Measurements from ENCODE around the gene PAK1IP1. TPM values are rescaled to one million over a fixed set of nuclear protein-coding genes. Genes with fewer than 3 reads are reported as not detected.

PAK1IP1 gene
- total and polyA plus RNA-seq, 2 experiments from 2014 or later, result 22.8 to 28.1 TPM

DNA sequence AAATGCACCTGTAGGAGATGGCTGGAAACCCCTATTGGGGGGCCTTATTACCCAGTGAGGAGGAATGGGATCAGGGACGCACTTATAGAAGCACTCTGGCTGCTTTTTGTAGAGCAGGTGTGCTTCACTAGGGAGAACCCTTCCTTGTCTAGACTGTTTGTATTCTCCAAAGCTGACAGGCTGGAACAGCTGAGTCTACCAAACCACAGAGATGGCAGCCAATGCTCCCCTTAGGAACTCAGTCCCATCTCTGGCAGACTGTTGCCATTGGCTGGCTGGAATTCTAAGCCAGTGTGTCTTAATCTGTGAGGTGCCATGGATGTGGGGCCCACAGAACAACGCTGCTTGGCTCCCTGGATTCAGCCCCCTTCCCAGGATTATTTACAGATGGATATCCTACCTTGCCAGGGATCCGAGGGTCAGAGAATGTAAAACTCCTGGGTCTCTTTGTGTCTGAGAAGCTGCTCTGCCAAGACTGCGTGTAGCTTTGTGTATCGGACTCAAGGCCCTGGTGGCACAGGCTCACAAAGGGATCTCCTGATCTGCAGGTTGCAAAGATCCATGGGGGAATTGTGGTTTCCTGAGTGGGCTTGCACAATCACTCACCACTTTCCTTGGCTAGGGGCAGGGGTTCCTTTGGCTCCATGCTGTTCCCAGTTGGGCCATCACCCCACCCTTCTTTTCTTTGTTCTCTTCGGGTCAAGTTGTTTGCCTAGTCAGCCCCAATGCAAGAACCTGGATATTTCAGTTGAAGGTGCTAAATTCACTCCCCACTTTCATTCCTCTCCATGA lies 26.4 kb upstream of the PAK1IP1 start:
- Histone ChIP-seq H3K4me2 (ENCODE audit: unreplicated experiment) (no peak overlapping the region), H2AFZ (no peak overlapping the region), H3K27ac (no peak overlapping the region), H4K20me1 (ENCODE audit: insufficient read depth) (no peaks in the 10 kb centered on the region), H3K9me2 (ENCODE audit: insufficient read depth) (no peaks in the 10 kb centered on the region), H3F3A (ENCODE audit: insufficient read depth) (no peaks in the 10 kb centered on the region), H3K36me3 (ENCODE audit: low read depth) (no peaks in the 10 kb centered on the region), H3K9ac (no peak overlapping the region), H3K9me3 (ENCODE audit: low read depth) (no peaks in the 10 kb centered on the region), H3K79me2 (ENCODE audit: insufficient read depth) (no peaks in the 10 kb centered on the region), H3K4me1 (ENCODE audit: insufficient read depth) (no peaks in the 10 kb centered on the region), H3K4me3 (no peak overlapping the region), H3K27me3 (replicated peaks; ENCODE audit: insufficient read depth) (no peaks in the 10 kb centered on the region)
- TF ChIP-seq EZH2 (IDR thresholded peaks at IDR 0.05; ENCODE audit: insufficient read depth, poor library complexity, severe bottlenecking) (no peak), EZH2phosphoT487 (IDR thresholded peaks at IDR 0.05; ENCODE audit: insufficient read depth, low read depth) (no peak)
- 21 to 28% methylated on average over 6 of the region's 6 CpGs for WGBS, 2 experiments (ENCODE audit: low coverage in 1 of 2, low lambda C conversion rate in 2 of 2, missing lambda C conversion rate in 2 of 2)
- in situ Hi-C loops (cut with MboI), result no loop called here
- no peak for DNase-seq

DNA sequence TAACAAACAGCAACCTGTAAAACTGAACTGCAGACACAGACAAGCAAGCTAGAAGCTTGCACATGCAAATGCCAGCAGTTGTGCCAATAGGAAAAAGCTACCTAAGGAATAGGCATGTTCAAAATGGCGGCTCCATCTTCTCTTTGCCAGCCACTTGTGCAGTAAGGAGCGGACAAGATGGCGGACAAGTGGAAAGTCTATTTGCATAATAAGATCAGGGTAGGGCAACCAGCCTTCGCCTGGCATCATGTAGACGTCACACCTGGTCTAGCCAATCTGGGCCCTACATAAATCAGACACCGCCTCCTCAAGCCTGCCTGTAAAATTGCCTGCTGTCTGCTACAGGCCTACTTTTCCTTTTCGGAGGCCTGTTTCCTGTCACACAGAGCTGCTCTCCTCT lies 18.4 kb upstream of the PAK1IP1 start:
- no peak for DNase-seq
- Histone ChIP-seq H3F3A (ENCODE audit: insufficient read depth) (no peaks in the 10 kb centered on the region), H3K36me3 (ENCODE audit: low read depth) (no peaks in the 10 kb centered on the region), H3K9ac (no peak overlapping the region), H3K27ac (no peak overlapping the region), H3K4me2 (ENCODE audit: unreplicated experiment) (no peak overlapping the region), H3K4me3 (no peak overlapping the region), H3K9me2 (ENCODE audit: insufficient read depth) (no peaks in the 10 kb centered on the region), H3K79me2 (ENCODE audit: insufficient read depth) (no peaks in the 10 kb centered on the region), H3K9me3 (ENCODE audit: low read depth) (no peaks in the 10 kb centered on the region), H2AFZ (no peak overlapping the region), H3K4me1 (ENCODE audit: insufficient read depth) (no peaks in the 10 kb centered on the region), H3K27me3 (replicated peaks; ENCODE audit: insufficient read depth) (no peaks in the 10 kb centered on the region), H4K20me1 (ENCODE audit: insufficient read depth) (no peaks in the 10 kb centered on the region)
- 72 to 77% methylated on average over 7 of the region's 7 CpGs for WGBS, 2 experiments (ENCODE audit: low coverage in 1 of 2, low lambda C conversion rate in 2 of 2, missing lambda C conversion rate in 2 of 2)
- TF ChIP-seq EZH2 (IDR thresholded peaks at IDR 0.05; ENCODE audit: insufficient read depth, poor library complexity, severe bottlenecking), result no peak
- no peak for TF ChIP-seq EZH2phosphoT487 (IDR thresholded peaks at IDR 0.05; ENCODE audit: insufficient read depth, low read depth)
- in situ Hi-C loops (cut with MboI), result no loop called here

DNA sequence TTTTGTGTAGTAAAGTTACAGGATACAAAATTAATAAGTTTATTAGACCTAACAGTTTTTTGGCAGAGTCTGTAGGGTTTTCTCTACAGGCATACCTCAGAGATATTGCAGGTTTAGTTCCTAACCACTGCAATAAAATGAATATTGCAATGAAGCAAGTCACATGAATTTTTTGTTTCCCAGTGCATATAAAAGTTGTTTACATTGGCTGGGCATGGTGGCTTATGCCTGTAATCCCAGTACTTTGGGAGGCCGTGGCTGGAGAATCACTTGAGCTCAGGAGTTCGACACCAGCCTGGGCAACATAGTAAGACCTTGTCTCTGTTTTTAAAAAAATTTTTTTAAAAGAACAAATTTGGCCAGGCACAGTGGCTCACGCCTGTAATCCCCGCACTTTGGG lies 16.3 kb upstream of the PAK1IP1 start:
- no peaks in the 10 kb centered on the region for H4K20me1 ChIP-seq (ENCODE audit: insufficient read depth)
- H3K36me3 ChIP-seq (ENCODE audit: low read depth), result no peaks in the 10 kb centered on the region
- no peak for DNase-seq
- H3K4me1 ChIP-seq (ENCODE audit: insufficient read depth), result no peaks in the 10 kb centered on the region
- TF ChIP-seq EZH2 (IDR thresholded peaks at IDR 0.05; ENCODE audit: insufficient read depth, poor library complexity, severe bottlenecking), result no peak
- no peak for TF ChIP-seq EZH2phosphoT487 (IDR thresholded peaks at IDR 0.05; ENCODE audit: insufficient read depth, low read depth)
- no peak overlapping the region for H3K27ac ChIP-seq
- H3K4me2 ChIP-seq (ENCODE audit: unreplicated experiment), result no peak overlapping the region
- 48 to 54% methylated on average over 4 of the region's 4 CpGs for WGBS, 2 experiments (ENCODE audit: low coverage in 1 of 2, low lambda C conversion rate in 2 of 2, missing lambda C conversion rate in 2 of 2)
- no peaks in the 10 kb centered on the region for H3K79me2 ChIP-seq (ENCODE audit: insufficient read depth)
- H3K9ac ChIP-seq, result no peak overlapping the region
- H2AFZ ChIP-seq, result no peak overlapping the region
- no peaks in the 10 kb centered on the region for H3K9me3 ChIP-seq (ENCODE audit: low read depth)
- H3K4me3 ChIP-seq, result no peak overlapping the region
- H3F3A ChIP-seq (ENCODE audit: insufficient read depth), result no peaks in the 10 kb centered on the region
- in situ Hi-C loops (cut with MboI), result no loop called here
- H3K27me3 ChIP-seq (replicated peaks; ENCODE audit: insufficient read depth), result no peaks in the 10 kb centered on the region
- no peaks in the 10 kb centered on the region for H3K9me2 ChIP-seq (ENCODE audit: insufficient read depth)

DNA sequence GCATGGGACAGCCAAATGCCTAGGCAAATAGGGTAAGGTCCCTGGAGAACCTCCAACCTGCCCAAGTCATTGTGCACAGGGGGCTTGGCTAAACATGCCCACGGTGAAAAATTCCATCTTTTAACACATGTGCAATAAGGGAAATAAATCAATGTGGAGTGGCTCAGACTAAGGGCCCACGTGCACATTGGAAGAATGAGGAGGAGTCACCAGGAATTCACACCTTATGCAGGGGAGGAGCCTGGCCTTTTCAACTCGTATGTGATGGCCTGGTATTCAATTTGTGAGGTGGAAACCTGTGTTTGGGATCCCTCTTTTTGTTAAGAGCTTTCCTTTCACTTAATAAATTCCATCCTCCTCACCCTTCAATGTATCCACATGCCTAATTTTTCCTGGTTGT lies 13.0 kb upstream of the PAK1IP1 start:
- no peak overlapping the region for H2AFZ ChIP-seq
- H3K9me3 ChIP-seq (ENCODE audit: low read depth), result no peaks in the 10 kb centered on the region
- DNase-seq, result no peak
- H3K4me2 ChIP-seq (ENCODE audit: unreplicated experiment), result no peak overlapping the region
- 4 to 7% methylated on average over 3 of the region's 3 CpGs for WGBS, 2 experiments (ENCODE audit: low coverage in 1 of 2, low lambda C conversion rate in 2 of 2, missing lambda C conversion rate in 2 of 2)
- no peaks in the 10 kb centered on the region for H4K20me1 ChIP-seq (ENCODE audit: insufficient read depth)
- in situ Hi-C loops (cut with MboI), result no loop called here
- H3K4me3 ChIP-seq, result no peak overlapping the region
- H3K9ac ChIP-seq, result no peak overlapping the region
- H3K27me3 ChIP-seq (replicated peaks; ENCODE audit: insufficient read depth), result no peaks in the 10 kb centered on the region
- H3K4me1 ChIP-seq (ENCODE audit: insufficient read depth), result no peaks in the 10 kb centered on the region
- H3K36me3 ChIP-seq (ENCODE audit: low read depth), result no peaks in the 10 kb centered on the region
- H3K27ac ChIP-seq, result no peak overlapping the region
- no peak for TF ChIP-seq EZH2phosphoT487 (IDR thresholded peaks at IDR 0.05; ENCODE audit: insufficient read depth, low read depth)
- no peak for TF ChIP-seq EZH2 (IDR thresholded peaks at IDR 0.05; ENCODE audit: insufficient read depth, poor library complexity, severe bottlenecking)
- H3F3A ChIP-seq (ENCODE audit: insufficient read depth), result no peaks in the 10 kb centered on the region
- no peaks in the 10 kb centered on the region for H3K9me2 ChIP-seq (ENCODE audit: insufficient read depth)
- no peaks in the 10 kb centered on the region for H3K79me2 ChIP-seq (ENCODE audit: insufficient read depth)

Data from GM23248 (cell line).